ENCODE results near the gene TTC31.

TTC31 gene

GRCh38 chr2:74537140-74537539 lies 54.3 kb downstream of the TTC31 start:
- H3K27ac ChIP-seq = no peak overlapping the region
- TF ChIP-seq CTCF (conservative IDR thresholded peaks at IDR 0.05) = no peak

GRCh38 chr2:74538881-74539339 lies 56.0 kb downstream of the TTC31 start:
- TF ChIP-seq CTCF (conservative IDR thresholded peaks at IDR 0.05) = no peak
- no peak overlapping the region for H3K27ac ChIP-seq

GRCh38 chr2:74540291-74540690 lies 57.4 kb downstream of the TTC31 start:
- H3K27ac ChIP-seq = no peak overlapping the region
- no peak for TF ChIP-seq CTCF (conservative IDR thresholded peaks at IDR 0.05)

GRCh38 chr2:74542978-74543377 lies 60.1 kb downstream of the TTC31 start:
- TF ChIP-seq CTCF (conservative IDR thresholded peaks at IDR 0.05) = no peak

More at GRCh38 chr2:74542978-74543377, 60.1 kb downstream of the TTC31 start:
- no peak overlapping the region for H3K27ac ChIP-seq
